GM19455 (cell line): ENCODE results near the gene C1QTNF6.

Experiments
- ATAC-seq: cut with Tn5 transposase; IDR thresholded peaks from one replicate; pipeline ENCODE4 v1.9.1; 2021; ENCODE audit not compliant: unreplicated experiment

C1QTNF6 gene

DNA sequence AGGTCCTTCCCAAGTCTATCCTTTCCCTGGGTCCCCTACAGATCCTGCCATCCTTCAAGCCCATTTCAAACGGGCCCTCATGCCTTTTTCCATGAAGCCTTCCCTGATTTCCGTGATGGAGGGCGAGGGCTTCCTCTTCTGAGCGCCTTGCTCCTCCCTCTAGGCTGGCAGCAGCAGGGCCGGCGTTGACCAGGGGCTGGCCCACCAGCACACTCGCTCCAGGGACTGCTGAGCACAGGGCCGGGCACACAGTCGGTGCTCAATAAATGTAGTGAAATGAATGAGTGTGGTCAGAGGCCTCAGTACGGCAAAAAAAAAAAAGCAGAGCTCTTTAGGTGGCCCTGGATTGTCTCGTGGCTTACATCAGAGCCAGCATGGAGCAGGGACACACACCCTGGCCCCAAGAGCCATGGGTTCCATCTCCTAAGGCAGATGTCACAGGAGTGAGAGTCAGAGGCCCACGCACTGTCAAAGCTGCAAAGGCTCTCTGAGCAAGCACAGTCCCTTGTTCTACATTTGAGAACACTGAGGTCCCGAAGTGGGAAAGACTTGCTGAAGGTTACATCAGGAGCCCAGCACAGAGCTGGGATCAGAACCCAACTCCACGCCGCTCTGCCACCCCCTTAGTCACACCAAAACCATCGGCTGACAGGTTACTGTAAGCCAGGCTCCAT is 41.4 kb downstream of the C1QTNF6 start:
- no peak for ATAC-seq

DNA sequence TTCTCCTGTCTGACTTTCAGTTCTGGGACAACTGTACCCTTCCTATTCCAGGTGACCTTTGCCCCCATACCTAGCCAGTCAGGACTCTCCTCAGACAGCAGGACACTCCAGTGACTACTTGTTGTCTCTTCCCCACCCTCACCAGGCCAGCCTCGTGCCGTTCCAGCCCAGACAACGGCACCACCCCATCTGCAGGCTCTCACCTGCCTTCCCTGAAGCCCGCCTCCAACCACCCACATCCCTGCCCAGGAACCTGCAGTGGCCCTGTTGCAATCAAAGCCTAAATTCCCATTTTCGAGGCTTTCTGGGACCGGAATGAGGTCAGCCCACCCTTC is 42.0 kb downstream of the C1QTNF6 start:
- no peak for ATAC-seq

DNA sequence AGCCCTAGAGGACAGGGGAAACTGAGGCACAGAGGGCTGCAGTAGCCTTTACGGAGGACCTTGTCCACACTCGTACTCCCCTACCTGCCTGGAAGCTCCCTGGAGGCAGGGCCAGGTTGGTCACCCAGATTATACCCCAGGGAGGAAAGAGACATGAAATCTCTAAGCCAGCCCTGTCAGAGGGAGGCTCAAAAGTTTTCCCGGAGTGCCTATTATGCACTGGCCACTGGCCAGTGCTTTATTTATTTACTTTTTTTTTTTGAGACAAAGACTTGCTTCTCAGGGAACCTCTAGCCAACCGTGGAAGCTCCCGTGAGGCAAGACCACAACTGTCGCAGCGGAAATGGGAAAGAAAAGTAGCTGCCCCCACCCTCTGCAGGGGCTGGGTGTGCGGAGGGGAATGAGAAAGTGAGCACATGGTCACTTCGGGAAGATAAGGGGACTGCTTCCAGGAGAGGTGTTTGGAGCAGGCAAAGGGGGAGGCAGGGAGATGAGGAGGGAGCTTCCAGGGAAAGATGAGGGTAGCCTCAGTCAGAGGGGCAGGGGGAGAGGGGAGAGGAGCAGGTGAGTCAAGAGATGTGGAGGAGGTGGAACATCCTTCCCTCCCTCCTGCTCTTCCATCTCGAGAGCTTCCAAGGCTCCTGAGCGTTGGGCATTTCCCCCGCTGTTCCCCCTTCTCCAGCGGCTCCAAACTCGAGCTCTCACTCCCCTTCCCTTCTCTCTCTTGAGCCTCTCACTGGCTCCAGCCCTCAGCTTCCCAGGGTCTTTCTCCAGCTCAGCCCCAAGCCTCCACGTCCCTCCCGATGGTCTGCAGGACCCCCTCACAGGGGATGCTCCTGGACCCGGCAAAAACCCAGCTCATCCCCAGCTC is 42.6 kb downstream of the C1QTNF6 start:
- no peak for ATAC-seq

DNA sequence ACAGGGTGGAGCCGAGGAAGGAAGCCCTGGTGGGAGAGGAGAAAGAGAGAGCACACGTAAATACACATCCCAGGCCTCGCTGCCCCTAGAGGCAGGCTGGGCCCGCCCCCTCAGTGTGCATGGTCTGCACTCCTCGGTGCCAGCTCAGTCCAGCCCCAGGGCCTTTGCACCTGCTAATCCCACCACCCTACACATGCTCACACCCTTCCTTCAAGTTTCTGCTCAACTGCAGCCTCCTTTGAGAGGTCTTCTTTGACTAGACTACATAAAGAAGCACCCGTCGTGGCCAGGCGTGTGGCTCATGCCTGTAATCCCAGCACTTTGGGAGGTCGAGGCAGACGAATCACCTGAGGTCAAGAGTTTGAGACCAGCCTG is 43.9 kb downstream of the C1QTNF6 start:
- ATAC-seq = no peak

DNA sequence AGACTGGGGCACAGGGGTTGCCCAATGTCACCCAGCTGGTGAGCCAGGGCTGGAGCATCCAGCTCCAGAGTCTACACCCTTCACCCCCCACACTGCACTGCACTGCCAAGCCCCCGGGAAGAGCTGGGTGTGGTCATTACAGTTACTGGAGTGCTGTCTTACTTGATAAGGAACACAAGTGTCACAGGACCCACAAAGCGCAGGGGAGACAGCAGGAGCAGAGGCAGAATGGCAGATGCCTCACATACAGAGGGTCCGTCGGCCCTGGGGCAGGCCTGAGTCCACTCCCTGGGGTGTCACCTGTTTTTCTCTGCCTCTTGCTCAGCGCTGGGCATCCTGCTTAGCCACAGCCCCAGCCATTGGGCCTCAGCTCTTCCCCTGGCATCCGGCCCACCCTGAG is 46.1 kb downstream of the C1QTNF6 start:
- ATAC-seq = no peak

DNA sequence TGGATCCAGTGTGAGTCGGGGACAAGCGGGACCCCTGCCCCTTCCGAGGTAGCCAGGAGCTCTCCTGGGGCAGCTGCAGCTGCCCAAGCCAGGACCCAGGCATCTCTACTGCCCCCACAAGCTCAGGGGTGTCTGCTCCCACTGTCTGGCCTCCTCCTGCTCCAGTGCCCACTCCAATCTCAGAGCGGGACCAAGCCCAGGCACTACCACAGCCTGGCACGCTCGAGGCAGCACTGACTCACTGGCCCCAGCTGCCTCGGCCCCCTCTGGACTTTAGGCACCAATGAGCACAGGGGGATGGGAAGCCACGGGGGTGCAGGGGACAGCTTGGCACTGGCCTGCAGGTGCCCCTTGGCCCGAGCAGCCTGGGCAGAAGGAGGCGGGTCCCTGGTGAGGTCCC is 46.6 kb downstream of the C1QTNF6 start:
- ATAC-seq = no peak

DNA sequence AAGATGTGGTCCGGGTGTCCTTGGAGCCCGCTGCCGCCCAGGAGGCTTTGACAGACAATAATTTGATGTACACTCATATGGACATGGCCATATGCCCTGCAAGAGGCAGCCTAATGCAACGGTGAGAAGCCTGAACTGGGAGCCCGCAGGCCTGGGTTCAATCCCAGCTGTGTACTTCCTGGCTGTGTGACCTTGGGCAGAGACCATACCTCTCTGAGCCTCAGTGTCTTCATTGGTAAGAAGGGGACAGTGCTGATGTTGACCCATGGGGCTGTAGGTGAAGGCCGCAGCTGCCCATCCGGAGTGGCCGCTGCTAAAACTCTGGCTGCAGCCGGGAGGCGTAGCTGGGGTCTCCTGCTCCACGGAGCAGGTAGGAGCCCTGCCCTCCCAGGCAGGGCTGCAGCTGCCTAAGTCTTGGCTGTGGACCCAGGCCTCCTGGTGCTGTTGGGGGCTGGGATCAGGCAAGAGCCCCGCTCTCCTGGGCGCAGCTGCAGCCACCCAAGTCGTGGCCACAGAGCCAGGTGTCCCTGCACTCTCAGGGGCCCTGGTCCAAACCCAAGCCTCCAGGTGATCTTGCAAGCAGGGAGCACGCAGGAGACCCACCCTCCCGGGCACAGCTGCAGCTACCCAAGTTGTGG is 47.2 kb downstream of the C1QTNF6 start:
- ATAC-seq = no peak

DNA sequence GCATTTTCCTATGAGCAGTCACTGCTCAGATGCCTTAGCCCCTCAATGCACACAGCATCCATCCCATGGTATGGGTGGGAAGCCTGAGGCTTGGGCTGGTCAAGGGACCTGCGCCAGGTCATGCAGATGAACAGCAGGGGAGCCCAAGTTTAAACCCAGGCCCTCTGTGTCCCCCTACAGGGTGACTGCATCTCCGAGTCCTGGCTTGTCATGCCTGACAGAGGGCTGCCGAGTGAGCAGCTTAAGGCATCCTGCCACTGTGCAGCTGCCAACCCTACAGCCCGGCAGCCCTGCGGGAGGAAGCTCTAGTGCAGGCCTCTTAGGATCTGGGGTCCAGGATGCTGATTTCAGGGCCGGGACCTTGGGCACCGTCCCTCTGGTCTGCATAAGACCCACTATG is 48.3 kb downstream of the C1QTNF6 start:
- no peak for ATAC-seq

DNA sequence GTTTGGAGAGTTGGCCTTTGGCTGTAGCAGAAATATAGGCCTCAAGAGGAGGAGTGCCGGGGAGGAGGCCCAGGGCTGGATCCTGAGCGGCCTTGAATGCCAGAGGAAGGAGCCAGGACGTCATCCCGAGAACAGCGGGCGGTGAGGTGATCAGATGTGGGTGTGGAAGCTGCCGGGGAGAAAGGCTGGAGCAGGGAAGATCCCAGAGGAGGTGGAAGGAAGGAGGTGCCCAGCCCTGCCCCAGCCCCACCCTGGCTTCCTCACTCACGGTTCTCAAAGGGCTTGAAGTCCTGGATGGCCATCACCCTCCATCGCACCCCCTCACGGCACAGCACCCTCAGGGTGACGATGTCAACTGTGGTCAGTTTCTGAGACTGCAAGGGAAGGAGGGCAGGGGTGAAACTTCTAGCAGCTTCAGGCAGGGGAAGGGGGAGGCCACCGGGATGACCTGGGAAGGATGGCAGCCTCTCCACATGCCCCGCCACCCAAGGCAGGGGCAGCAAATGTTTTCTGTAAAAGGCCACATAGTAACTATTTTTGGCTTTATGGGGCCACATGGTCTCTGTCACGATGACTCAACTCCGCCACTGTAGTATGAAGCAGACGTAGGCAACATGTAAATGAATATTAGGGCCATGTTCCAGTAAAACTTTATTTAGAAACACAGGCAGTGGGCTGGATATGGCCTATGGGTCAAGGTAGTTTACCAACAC is 49.0 kb downstream of the C1QTNF6 start:
- ATAC-seq = no peak

DNA sequence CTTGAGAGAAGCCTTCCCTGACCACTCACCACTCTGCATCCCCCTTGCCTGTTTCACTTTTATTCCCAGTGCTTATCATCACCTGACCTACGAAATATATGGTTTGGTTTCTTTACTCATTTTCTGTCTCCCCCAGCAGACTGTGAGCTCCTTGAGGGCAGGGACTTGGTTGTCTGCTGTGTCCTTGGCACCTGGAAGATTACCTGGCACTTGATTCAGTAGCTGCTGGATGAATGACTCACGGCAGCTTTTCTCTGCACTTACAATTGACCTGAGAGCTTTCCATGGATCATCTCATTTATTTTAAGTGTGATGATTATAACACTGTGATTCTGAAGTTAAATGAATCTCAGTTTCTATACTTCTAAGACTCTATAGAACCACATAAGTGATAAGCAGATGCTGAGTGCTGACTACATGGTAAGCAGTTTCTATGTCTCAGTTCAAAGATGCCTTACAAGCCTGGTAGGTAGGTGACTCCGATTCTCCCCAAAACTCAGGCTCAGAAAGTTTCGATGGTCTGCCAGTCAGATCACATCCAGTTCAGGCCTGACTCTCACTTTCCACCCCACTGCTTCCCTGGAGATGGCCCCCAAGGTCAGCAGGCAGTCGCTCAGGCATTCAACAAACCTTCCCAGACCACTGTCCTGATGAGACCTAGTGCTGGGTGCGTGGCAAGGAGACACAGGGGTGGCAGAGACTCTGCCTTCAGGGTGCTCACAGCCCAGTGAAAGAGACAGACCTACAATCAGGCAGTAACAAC is 50.0 kb downstream of the C1QTNF6 start:
- no peak for ATAC-seq

DNA sequence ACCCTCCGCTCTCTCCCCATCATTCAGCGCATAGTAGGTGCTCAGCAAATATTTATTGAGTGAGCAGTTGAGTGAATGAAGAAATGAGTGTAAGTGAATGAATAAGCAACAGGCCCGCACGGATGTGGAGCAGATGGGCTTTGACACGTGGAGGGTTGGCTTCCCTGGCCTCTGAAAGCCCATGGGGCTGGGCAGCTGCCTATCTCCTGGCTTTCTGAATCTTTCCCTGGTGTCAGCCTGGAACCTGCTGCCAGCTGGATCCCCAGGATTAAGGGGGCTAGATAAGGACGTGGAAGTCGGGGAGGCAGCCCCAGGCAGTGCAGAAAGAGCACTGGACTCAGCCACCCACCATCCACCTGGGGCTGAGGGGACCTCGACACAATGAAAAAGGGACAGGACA is 50.9 kb downstream of the C1QTNF6 start:
- no peak for ATAC-seq

DNA sequence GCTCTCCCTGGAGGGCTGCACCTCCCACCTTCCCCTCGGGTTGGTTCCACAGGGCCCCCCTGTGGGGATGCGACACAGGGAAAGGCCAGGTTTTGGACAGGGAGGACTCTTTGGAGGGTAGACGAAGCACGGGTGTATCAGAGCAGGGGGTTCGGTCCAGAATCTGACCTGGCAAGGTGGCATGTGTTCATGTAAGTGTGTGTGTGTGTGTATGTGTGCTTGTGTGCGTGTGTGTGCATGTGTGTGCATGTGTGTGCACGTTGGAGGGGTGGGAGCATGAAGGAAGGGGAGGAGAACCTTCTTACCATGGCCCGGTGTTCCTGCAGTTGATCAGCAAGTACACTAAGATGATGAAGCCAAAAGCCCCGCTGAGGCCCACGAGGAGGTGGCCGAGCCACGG is 53.0 kb downstream of the C1QTNF6 start:
- ATAC-seq = no peak

DNA sequence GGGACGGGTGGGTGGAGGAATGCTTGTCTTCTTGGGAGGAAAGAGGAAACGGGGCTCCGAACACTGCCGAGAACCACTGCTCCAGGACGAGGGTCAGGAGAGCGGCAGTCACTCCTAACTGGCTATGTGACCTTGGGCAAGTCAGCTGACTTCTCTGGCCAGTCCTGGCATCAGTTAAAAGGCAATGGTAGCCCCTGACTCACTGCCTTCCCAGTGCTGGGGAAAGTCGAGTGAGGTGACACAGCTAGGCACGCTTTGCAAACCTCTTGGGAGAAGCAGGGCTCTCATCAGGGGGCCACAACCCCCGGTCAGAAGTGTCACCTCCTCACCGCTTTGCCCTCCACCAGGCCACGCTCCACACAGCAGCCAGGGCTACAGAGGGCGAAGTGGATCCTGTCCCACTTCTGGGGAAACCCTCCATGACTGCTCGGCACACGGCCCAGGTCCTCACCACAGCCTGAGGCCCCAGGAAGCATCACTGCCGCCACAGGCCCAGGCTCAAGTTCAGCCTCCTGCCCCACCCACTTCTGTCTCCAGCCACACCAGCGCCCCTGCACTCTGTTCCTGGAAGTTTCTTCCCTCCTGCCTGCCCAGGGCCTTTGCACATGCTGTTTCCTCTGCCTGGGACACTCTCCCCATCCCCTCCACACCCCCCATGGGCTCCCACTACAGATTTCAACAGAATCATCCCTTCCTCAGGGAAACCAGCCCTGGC is 54.6 kb downstream of the C1QTNF6 start:
- ATAC-seq = no peak

DNA sequence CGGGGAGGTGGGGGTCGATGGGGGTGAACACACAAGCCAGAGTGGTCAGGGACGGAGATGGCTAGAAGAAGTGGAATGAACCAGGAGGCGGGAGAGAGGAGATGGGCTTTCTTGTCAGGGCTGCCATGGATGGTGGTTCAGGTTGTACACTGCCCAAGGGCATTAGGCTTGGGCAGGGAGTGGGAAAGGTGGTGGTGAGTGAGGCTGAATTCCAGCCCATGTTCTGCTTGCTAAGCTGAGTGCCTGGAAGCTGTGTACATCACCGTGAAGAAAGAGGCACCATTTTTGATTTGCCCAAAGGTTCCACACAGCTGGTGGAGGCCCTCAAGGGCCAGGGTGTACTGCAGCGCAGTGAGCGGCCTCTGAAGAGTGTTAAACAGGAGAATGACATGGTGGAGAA is 55.3 kb downstream of the C1QTNF6 start:
- ATAC-seq = no peak
